Measurements from ENCODE around the gene DAB1.

Gene DAB1

GRCh38 chr1:56948403-56949023, 475.3 kb downstream of the DAB1 start:
- Histone ChIP-seq H3K4me2 (ENCODE audit: low read length) (no peak overlapping the region), H3K27ac (ENCODE audit: low read depth, low read length, poor library complexity, severe bottlenecking) (no peak overlapping the region), H3K9me3 (ENCODE audit: low read length) (no peaks in the 10 kb centered on the region), H3K27me3 (ENCODE audit: insufficient read depth, low read length) (0 out of 2 replicates have a peak, but pooled peaks cover 3% of the 10 kb centered on the region), H3K9me2 (ENCODE audit: low read depth, low read length) (no peaks in the 10 kb centered on the region), H4K20me1 (ENCODE audit: insufficient read depth, low read length) (no peaks in the 10 kb centered on the region), H2AFZ (ENCODE audit: low read length) (no peak overlapping the region), H3K9ac (ENCODE audit: low read length) (no peak overlapping the region), H3F3A (ENCODE audit: insufficient read depth, low read length) (no peaks in the 10 kb centered on the region), H3K79me2 (ENCODE audit: insufficient read depth, low read length) (no peaks in the 10 kb centered on the region), H3K4me3 (ENCODE audit: low read depth, low read length, poor library complexity, severe bottlenecking) (no peak overlapping the region), H3K36me3 (ENCODE audit: insufficient read depth, low read length) (no peaks in the 10 kb centered on the region), H3K4me1 (ENCODE audit: insufficient read depth, low read length, severe bottlenecking) (no peaks in the 10 kb centered on the region)
- no peak for TF ChIP-seq EZH2 (IDR thresholded peaks at IDR 0.05; ENCODE audit: borderline replicate concordance, low read length)
- no peak for TF ChIP-seq CTCF (IDR thresholded peaks at IDR 0.05; ENCODE audit: low read length)

All from OCI-LY1 (cell line).